NB4 (cell line): Measurements from ENCODE around the gene GALNT17.

Experiments used
- POLR2A ChIP-seq: IDR thresholded peaks from 2 replicates; pipeline ENCODE4 v1.6.1; 2011; ENCODE audit warnings: mild to moderate bottlenecking; ENCODE audit not compliant: insufficient read length; ENCODE audit errors: extremely low read depth
- TF ChIP-seq, protein P1 (sequence below): IDR thresholded peaks from one replicate; pipeline ENCODE4 v1.5.1; 2012; ENCODE audit warnings: low read depth, low read length
- TF ChIP-seq, protein P2 (sequence below): IDR thresholded peaks from 2 replicates; pipeline ENCODE4 v1.6.1; 2011; ENCODE audit warnings: low read depth, low read length

DNA sequence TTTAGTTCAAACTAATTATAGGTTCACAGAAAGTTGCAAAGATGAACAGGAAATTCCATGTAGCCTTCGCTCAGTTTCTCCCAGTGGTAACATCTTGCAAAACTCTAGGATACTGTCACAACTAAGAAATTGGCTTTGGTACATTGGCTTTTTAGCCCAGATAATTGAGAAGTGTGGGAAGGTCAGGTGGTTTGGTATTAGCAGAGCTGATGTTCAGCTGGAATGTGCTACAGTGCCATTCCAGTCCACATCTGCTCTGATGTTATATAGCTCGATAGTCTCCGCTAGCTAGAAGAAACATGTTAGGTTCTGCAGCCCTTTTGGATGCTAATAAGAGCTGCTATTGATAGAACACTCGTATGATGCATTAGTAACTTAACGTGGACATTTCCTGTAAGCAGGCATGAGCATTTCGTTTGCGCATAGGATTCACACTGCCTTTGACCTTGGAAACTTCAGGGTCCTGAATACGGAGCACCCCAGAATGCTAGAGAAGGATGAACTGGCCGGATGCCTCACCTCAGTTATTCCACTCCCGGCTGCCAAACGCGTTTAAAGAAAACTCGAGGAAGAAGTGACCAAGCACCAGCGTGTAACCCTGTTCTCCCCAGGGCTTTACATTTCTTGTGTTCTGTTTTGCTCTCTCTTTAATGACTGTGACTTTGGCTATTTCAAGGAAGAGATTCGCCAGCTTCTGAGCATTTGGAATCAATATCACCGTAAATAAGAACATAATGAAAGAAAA, 271.4 kb downstream of the GALNT17 start:
- TF ChIP-seq, protein P1, sequence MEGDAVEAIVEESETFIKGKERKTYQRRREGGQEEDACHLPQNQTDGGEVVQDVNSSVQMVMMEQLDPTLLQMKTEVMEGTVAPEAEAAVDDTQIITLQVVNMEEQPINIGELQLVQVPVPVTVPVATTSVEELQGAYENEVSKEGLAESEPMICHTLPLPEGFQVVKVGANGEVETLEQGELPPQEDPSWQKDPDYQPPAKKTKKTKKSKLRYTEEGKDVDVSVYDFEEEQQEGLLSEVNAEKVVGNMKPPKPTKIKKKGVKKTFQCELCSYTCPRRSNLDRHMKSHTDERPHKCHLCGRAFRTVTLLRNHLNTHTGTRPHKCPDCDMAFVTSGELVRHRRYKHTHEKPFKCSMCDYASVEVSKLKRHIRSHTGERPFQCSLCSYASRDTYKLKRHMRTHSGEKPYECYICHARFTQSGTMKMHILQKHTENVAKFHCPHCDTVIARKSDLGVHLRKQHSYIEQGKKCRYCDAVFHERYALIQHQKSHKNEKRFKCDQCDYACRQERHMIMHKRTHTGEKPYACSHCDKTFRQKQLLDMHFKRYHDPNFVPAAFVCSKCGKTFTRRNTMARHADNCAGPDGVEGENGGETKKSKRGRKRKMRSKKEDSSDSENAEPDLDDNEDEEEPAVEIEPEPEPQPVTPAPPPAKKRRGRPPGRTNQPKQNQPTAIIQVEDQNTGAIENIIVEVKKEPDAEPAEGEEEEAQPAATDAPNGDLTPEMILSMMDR: no peak
- TF ChIP-seq, protein P2, sequence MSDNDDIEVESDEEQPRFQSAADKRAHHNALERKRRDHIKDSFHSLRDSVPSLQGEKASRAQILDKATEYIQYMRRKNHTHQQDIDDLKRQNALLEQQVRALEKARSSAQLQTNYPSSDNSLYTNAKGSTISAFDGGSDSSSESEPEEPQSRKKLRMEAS: no peak
- no peak for TF ChIP-seq POLR2A
